Measurements from ENCODE around the gene KSR1. TPM values are rescaled to one million over a fixed set of nuclear protein-coding genes. Genes with fewer than 3 reads are reported as not detected.
"Not testable (repeated sequence)": the region's sequence is repeated elsewhere in the genome, so short reads cannot be mapped to it uniquely, and the experiment has no call there.

The KSR1 gene
- total and polyA plus RNA-seq, 2 donors, result 22.7 to 27.3 TPM

DNA sequence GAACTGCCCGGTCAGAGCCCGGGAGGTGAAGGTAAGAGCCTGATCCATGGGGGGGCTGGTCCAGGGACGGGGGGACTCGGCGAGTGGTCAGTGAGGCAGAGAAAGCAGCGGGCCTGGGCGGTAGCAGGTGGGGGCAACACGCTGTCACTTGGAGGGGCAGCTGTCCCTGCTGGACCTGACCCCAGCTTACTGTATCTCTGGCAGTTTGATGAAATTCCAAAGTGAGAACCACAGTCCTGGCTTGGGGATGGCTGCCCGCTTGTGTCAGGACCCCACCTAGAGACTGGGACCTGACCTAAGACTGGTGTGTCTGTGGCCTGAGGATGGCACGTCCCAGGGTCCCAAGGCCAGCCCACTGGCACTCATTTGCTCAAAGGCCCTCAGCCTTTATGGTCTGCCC lies 35.1 kb upstream of the KSR1 start:
- Histone ChIP-seq H3K36me3 (ENCODE audit: insufficient read depth) (no peaks in the 10 kb centered on the region), H3K4me3 (ENCODE audit: low read depth, low read length) (no peak overlapping the region), H3K4me1 (ENCODE audit: insufficient read depth) (no peaks in the 10 kb centered on the region), H3K27ac (ENCODE audit: low read depth) (no peak overlapping the region)
- no peak for DNase-seq (ENCODE audit: extremely low spot score)
- 96% methylated on average over 10 of the region's 10 CpGs for WGBS

DNA sequence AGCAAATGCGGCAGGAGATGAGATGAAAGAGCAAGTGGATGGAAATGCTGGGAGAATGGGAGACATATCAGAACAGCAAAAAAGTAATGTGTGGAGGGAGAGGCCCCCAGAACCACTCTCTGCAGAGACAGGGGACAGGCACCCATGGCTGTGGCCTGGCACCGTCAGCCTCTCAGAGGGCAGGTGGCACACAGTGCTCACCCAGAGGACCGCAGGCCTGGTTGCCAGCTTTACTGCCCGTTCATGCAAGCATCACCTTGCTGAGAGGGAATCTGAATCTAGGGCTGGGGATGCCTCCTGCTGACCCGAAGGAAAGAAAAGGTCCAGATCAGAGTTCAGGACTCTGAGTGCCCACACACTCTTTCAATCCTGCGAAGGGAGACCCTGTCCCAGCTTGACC lies 34.6 kb upstream of the KSR1 start:
- not testable (repeated sequence) for DNase-seq (ENCODE audit: extremely low spot score); H3K4me1 ChIP-seq (ENCODE audit: insufficient read depth); H3K27ac ChIP-seq (ENCODE audit: low read depth); H3K36me3 ChIP-seq (ENCODE audit: insufficient read depth); H3K4me3 ChIP-seq (ENCODE audit: low read depth, low read length)
- 94% methylated on average over 6 of the region's 6 CpGs for WGBS

DNA sequence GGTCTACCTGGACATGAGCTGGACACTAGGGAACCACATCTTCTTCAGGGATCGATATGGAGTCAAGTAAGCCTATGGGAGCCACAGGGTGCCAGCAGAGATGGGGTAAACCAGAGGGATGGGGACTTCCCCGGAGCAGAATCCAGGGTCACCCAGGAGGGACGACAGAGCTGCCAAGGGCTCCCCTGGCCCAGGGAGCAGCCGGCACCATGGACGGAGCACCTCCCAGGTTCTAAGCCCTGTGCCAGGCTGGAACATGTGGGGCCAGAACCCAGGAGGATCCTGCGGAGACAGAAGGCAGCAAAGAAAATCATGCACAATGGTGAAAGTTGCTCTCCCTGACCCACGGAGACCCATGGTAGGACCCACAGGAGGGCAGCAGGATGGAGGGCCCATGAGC lies 33.6 kb upstream of the KSR1 start:
- no peaks in the 10 kb centered on the region for H3K36me3 ChIP-seq (ENCODE audit: insufficient read depth)

DNA sequence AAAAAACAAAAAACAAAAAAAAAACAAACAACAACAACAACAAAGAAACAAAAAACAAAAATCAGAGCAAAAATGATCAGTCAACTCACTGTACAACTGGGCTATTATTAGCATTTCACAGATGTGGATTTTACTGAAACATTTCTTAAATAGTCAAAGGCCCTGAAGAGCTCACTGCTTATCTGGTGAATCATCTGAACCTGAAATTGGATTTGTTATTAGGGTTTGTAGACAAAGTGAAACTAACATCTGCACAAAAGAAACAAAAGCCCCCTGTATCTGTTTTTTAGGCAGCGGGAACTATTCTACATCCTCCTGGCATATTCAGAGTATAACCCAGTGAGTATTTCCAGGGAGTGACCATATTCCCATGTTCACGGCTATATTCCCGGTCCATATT lies 32.6 kb upstream of the KSR1 start:
- no peak overlapping the region for H3K4me3 ChIP-seq (ENCODE audit: low read depth, low read length)
- no peak overlapping the region for H3K27ac ChIP-seq (ENCODE audit: low read depth)
- no peaks in the 10 kb centered on the region for H3K36me3 ChIP-seq (ENCODE audit: insufficient read depth)
- no peak for DNase-seq (ENCODE audit: extremely low spot score)
- H3K4me1 ChIP-seq (ENCODE audit: insufficient read depth), result no peaks in the 10 kb centered on the region
- 87% methylated on average over 3 of the region's 3 CpGs for WGBS

More for the DNA sequence above, 33.6 kb upstream of the KSR1 start:
- 92% methylated on average over 7 of the region's 7 CpGs for WGBS
- no peak overlapping the region for H3K4me3 ChIP-seq (ENCODE audit: low read depth, low read length)
- no peaks in the 10 kb centered on the region for H3K4me1 ChIP-seq (ENCODE audit: insufficient read depth)
- DNase-seq (ENCODE audit: extremely low spot score), result no peak
- H3K27ac ChIP-seq (ENCODE audit: low read depth), result no peak overlapping the region

DNA sequence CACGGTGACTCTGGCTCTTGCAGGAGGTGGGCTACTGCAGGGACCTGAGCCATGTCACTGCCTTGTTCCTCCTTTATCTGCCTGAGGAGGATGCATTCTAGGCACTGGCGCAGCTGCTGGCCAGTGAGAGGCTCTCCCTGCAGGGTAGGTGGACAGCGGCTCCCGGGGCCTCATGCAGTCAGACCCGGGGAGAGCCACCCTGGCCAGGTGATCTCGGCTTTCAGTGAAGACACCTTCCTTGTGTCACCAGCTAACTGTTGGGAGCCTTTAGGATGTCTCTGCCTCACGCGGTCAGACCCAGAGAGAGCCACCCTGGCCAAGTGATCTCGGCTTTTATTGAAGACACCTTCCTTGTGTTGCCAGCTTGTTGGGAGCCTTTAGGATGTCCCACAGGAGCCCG lies 31.7 kb upstream of the KSR1 start:
- H3K27ac ChIP-seq (ENCODE audit: low read depth), result no peak overlapping the region
- WGBS, result 81% methylated on average over 10 of the region's 10 CpGs
- DNase-seq (ENCODE audit: extremely low spot score), result no peak
- no peak overlapping the region for H3K4me3 ChIP-seq (ENCODE audit: low read depth, low read length)
- H3K36me3 ChIP-seq (ENCODE audit: insufficient read depth), result no peaks in the 10 kb centered on the region
- no peaks in the 10 kb centered on the region for H3K4me1 ChIP-seq (ENCODE audit: insufficient read depth)

DNA sequence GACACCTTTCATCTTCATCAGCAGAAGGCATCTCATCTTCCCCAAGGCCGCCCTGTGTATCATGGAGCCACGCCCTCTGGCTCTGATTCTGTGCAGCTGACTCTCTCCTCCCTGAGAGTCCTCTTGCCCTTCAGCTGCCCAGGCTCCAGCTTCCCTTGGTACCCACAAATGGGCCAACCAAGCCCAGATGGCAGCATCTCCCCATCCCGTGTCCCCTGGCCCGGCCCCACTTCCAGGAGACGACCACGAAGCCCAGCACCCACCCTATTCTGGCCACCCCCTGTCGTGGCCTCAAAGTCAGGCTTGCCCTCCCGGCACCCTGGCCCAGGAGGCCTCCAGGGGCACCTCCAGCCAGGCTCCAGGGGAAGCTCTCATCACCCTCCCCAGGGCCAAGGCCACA lies 31.3 kb upstream of the KSR1 start:
- DNase-seq (ENCODE audit: extremely low spot score), result no peak
- 94% methylated on average over 8 of the region's 8 CpGs for WGBS
- H3K36me3 ChIP-seq (ENCODE audit: insufficient read depth), result no peaks in the 10 kb centered on the region
- H3K4me1 ChIP-seq (ENCODE audit: insufficient read depth), result no peaks in the 10 kb centered on the region
- no peak overlapping the region for H3K4me3 ChIP-seq (ENCODE audit: low read depth, low read length)
- no peak overlapping the region for H3K27ac ChIP-seq (ENCODE audit: low read depth)

DNA sequence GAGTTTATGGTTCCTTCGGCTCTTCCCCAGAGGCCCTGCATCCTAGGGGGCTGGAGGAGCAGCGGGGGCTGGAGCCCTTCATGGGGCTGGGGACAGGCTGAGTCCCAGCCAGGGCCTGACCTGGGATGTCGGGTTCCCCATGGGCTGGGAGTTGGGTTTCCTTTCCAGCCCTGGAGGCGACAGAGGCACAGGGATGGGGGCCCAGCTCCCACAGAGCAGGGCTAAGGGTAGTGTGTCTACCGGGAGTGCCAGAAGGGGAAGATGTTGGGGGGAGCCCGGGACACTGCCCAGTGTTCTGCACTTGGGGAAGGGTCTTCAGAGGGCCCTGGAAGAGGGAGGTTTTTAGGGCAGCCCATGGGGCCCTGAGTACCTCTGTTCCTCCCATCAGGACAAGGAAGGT lies 30.7 kb upstream of the KSR1 start:
- DNase-seq (ENCODE audit: extremely low spot score), result not testable (repeated sequence)
- WGBS, result 93% methylated on average over 6 of the region's 6 CpGs

DNA sequence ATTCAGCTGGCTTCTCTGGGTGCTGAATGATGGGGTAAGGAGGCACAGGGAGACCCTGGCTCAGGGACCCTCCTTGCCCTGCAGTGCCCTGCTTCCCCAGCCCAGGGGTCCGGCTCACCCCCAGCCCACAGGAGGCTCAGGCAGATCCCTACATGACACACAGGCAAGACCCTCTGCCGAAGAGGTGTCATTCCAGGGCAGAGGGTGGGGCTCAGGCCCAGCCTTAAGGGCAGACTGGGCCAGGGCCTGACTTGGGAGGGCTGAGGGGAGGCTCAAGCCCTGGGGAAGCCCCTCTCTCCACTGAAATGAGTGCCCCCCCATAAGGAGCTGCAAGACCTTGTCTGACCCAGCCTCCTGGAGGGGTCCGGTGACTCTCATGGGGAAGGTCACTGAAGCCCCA lies 30.3 kb upstream of the KSR1 start:
- Histone ChIP-seq H3K36me3 (ENCODE audit: insufficient read depth) (no peaks in the 10 kb centered on the region), H3K27ac (ENCODE audit: low read depth) (no peak overlapping the region), H3K4me1 (ENCODE audit: insufficient read depth) (no peaks in the 10 kb centered on the region), H3K4me3 (ENCODE audit: low read depth, low read length) (no peak overlapping the region)
- 95% methylated on average over 3 of the region's 3 CpGs for whole genome bisulfite sequencing
- no peak for DNase-seq (ENCODE audit: extremely low spot score)

More for the DNA sequence above, 30.7 kb upstream of the KSR1 start:
- not testable (repeated sequence) for H3K4me1 ChIP-seq (ENCODE audit: insufficient read depth); H3K36me3 ChIP-seq (ENCODE audit: insufficient read depth); H3K4me3 ChIP-seq (ENCODE audit: low read depth, low read length); H3K27ac ChIP-seq (ENCODE audit: low read depth)

DNA sequence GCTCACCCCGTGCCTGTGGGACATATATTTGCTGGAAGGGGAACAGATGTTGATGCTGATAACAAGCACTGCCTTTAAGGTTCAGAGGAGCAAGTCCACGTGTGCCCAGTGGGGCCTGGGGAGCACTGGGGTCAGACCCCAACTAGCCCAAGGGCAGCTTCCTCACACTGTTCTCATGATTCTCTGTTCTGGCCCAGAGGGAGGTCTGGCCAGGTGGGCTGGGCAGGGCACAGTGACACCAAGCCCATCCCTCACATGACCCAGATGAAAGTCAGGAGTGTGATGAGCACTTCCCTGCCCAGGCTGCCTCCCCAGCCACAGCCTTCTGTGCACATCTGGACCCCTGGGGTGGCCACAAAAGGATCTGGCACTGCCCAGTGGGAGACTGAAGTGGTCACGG lies 29.8 kb upstream of the KSR1 start:
- not testable (repeated sequence) for H3K27ac ChIP-seq (ENCODE audit: low read depth); H3K4me1 ChIP-seq (ENCODE audit: insufficient read depth); H3K4me3 ChIP-seq (ENCODE audit: low read depth, low read length); DNase-seq (ENCODE audit: extremely low spot score); H3K36me3 ChIP-seq (ENCODE audit: insufficient read depth)
- 81% methylated on average over 3 of the region's 3 CpGs for WGBS

DNA sequence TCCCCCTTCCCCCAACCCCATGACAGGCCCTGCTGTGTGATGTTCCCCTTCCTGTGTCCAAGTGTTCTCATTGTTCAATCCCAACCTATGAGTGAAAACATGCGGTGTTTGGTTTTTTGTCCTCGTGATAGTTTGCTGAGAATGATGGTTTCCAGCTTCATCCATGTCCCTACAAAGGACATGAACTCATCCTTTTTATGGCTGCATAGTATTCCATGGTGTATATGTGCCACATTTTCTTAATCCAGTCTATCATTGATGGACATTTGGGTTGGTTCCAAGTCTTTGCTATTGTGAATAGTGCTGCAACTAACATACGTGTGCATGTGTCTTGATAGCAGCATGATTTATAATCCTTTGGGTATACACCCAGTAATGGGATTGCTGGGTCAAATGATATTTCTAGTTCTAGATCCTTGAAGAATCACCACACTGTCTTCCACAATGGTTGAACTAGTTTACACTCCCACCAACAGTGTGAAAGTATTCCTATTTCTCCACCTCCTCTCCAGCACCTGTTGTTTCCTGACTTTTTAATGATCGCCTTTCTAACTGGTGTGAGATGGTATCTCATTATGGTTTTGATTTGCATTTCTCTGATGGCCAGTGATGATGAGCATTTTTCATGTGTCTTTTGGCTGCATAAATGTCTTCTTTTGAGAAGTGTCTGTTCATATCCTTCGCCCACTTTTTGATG lies 28.9 kb upstream of the KSR1 start:
- not testable (repeated sequence) for H3K4me1 ChIP-seq (ENCODE audit: insufficient read depth); H3K27ac ChIP-seq (ENCODE audit: low read depth); DNase-seq (ENCODE audit: extremely low spot score); H3K4me3 ChIP-seq (ENCODE audit: low read depth, low read length); H3K36me3 ChIP-seq (ENCODE audit: insufficient read depth)
- WGBS, result 91% methylated on average over 4 of the region's 5 CpGs

DNA sequence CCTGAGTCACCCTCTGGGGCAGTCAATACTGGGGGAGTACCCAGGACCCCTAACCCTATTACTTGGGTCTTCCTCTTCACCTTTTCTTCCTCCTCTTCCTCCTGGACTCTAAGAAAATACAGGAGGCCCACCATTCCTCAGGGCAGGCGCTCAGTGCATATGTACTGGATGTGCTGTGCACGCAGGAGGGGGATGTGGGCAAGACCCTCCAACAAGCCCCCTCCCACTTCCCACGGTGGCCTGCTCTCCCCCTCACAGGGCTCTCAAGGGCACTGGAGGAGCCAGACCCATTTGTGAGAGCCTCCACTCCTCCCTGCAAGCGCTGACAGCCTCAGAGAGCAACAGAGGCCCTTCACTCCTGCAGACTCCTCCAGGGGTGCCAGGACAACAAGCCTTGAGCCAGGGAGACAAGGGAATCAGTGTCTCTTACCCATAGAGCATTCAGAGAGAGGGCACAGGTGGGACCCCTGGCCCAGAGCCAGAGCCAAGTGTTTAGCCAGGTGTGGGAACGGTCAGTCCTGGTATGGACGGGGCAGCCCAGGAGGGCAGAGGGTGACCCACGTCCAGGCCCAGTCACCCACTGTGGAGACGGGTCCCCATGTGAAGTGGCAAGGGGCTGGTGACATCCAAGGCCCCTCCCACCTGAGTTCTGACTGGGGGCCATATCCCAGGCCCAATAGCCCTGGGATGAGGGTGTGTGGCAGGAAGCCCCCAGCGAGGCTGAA lies 27.3 kb upstream of the KSR1 start:
- WGBS, result 92% methylated on average over 9 of the region's 9 CpGs
- no peak overlapping the region for H3K27ac ChIP-seq (ENCODE audit: low read depth)
- no peak for DNase-seq (ENCODE audit: extremely low spot score)
- H3K4me3 ChIP-seq (ENCODE audit: low read depth, low read length), result no peak overlapping the region
- no peaks in the 10 kb centered on the region for H3K36me3 ChIP-seq (ENCODE audit: insufficient read depth)
- H3K4me1 ChIP-seq (ENCODE audit: insufficient read depth), result no peaks in the 10 kb centered on the region

DNA sequence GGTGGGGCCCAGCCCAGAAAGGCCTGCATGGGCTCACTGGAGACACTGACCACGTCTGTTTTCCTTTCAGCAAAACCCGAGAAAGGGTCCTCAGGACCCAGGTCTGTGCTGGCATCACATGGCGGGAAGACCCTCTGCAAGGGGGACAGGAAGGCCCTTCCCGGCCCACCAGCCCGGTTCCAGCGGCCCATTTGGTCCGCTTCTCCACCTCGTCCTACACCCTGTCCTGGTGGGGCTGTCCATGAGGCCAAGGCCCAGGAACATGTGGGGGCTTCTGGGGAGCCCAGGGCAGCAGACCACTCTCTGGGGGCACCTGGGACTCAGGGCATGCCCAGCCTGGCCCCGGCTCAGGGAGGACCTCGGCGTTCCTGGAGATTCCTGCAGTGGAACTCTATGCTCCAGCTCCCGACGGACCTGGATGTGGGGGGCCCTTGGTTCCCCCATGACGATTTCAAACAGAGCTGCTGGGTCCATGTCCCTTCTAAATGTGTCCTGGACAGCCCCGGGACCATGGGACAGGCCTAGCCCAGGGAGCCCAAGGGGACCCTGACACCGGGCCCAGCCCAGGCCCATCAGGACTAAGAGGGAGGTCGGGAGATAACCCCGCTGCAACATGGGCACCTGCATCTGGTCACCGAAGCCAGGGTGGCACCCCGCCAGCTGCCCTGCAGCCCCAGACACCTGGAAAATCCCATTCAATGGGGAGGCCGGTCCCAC lies 26.4 kb upstream of the KSR1 start:
- DNase-seq (ENCODE audit: extremely low spot score), result no peak
- Histone ChIP-seq H3K36me3 (ENCODE audit: insufficient read depth) (no peaks in the 10 kb centered on the region), H3K4me3 (ENCODE audit: low read depth, low read length) (no peak overlapping the region), H3K27ac (ENCODE audit: low read depth) (no peak overlapping the region), H3K4me1 (ENCODE audit: insufficient read depth) (no peaks in the 10 kb centered on the region)
- WGBS, result 86% methylated on average over 21 of the region's 21 CpGs

DNA sequence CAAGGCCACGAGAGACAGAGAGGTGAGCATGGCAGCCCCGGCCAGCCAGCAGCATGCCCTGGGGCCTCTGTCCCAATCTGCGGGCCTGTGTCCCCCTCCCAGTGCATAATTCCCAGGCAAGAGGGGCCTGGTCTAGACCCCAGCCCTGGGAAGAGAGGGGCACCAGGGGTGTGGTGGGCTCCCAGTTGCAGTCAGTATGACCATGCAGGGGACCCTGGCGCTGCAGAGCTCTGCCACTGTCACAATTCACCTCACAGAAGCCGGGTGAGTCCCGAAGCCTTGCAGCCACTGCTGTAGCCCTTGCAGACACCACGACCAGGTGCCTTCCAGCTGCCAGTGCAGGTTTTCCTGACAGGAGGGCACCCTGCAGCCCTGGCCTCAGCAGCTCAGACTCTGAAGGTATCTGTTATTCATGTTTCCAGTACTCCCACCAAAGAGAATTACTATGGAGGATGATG lies 25.8 kb upstream of the KSR1 start:
- Histone ChIP-seq H3K36me3 (ENCODE audit: insufficient read depth) (no peaks in the 10 kb centered on the region), H3K27ac (ENCODE audit: low read depth) (no peak overlapping the region), H3K4me1 (ENCODE audit: insufficient read depth) (no peaks in the 10 kb centered on the region), H3K4me3 (ENCODE audit: low read depth, low read length) (no peak overlapping the region)
- 79% methylated on average over 7 of the region's 7 CpGs for WGBS
- no peak for DNase-seq (ENCODE audit: extremely low spot score)
